Glutamatergic neuron (in vitro differentiated cells): ENCODE measurements around the gene PLEKHA3. TPM values are rescaled to one million over a fixed set of nuclear protein-coding genes. Genes with fewer than 3 reads are reported as not detected.

Source experiments
- DNase-seq: peaks from one replicate; pipeline ENCODE4 v3.0.0; 2022
- H3K27ac Mint-ChIP-seq: one replicate; pipeline ENCODE4 v1.8.0; 2020; ENCODE audit warnings: mild to moderate bottlenecking, mixed read lengths, inconsistent platforms; ENCODE audit not compliant: unreplicated experiment
- H3K27me3 Mint-ChIP-seq: one replicate; pipeline ENCODE4 v1.8.0; 2020; ENCODE audit warnings: mild to moderate bottlenecking, moderate library complexity, mixed read lengths, inconsistent platforms; ENCODE audit not compliant: unreplicated experiment
- H3K36me3 Mint-ChIP-seq: one replicate; pipeline ENCODE4 v1.8.0; 2020; ENCODE audit warnings: mild to moderate bottlenecking, mixed read lengths, inconsistent platforms; ENCODE audit not compliant: unreplicated experiment
- H3K4me1 Mint-ChIP-seq: one replicate; pipeline ENCODE4 v1.8.0; 2020; ENCODE audit warnings: mild to moderate bottlenecking, low read depth, mixed read lengths, inconsistent platforms; ENCODE audit not compliant: unreplicated experiment
- H3K4me3 Mint-ChIP-seq: one replicate; pipeline ENCODE4 v1.8.0; 2020; ENCODE audit warnings: mild to moderate bottlenecking, mixed read lengths, inconsistent platforms; ENCODE audit not compliant: unreplicated experiment
- H3K9me3 Mint-ChIP-seq: one replicate; pipeline ENCODE4 v1.8.0; 2020; ENCODE audit warnings: mild to moderate bottlenecking, moderate library complexity, mixed read lengths, inconsistent platforms; ENCODE audit not compliant: unreplicated experiment
- CTCF ChIP-seq: fragments of 200-600 bp; sonication (generic); IDR thresholded peaks from one replicate; pipeline ENCODE4 v1.5.0; 2021; ENCODE audit not compliant: partially characterized antibody, unreplicated experiment
- total RNA-seq: library from RNA; stranded (reverse); fragmentation: NEBNext Ultra II Directional; extraction: Animal tissue kit (Norgen Biotek cat#: 25700); gene quantifications from one replicate; pipeline ENCODE4 v1.2.1, GENCODE V29; 2021; ENCODE audit not compliant: unreplicated experiment

PLEKHA3 gene
- total RNA-seq, 1 donor from 2014 or later = 26.3 TPM

- Mint-ChIP-seq H3K36me3 (no peaks in the 10 kb centered on the region), H3K27me3 (peaks cover 9% of the 10 kb centered on the region), H3K9me3 (peaks cover under 1% of the 10 kb centered on the region), H3K4me1 (peaks cover 19% of the 10 kb centered on the region), H3K4me3 (no peak overlapping the region), H3K27ac (no peak overlapping the region)
- no peak for TF ChIP-seq CTCF
- no peak for DNase-seq
Measured at GRCh38 chr2:178484245-178485041, 4.2 kb downstream of the PLEKHA3 start.

DNA sequence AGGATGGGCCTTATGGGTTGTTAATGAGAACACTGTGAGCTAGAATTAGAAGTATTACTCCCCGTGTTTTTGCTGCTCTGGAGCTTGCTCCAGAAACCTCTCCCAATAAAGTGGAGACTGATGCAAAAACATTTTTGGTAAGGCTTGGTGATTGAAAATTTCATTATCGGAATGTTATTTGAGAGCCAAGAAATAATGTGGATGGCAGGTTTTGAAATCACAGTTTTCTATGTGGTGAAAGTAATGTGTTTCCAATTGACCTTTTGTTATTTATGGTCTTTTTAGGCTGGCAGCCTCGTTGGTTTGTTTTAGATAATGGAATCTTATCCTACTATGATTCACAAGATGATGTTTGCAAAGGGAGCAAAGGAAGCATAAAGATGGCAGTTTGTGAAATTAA is 5.1 kb downstream of the PLEKHA3 start:
- Mint-ChIP-seq H3K9me3 (no peaks in the 10 kb centered on the region), H3K27me3 (peaks cover 9% of the 10 kb centered on the region), H3K4me3 (no peak overlapping the region), H3K27ac (no peak overlapping the region), H3K4me1 (peaks cover 19% of the 10 kb centered on the region), H3K36me3 (no peaks in the 10 kb centered on the region)
- TF ChIP-seq CTCF = no peak
- DNase-seq = no peak

GRCh38 chr2:178491612-178492011 is 11.4 kb downstream of the PLEKHA3 start:
- H3K27ac Mint-ChIP-seq = no peak overlapping the region
- DNase-seq = no peak
- no peaks in the 10 kb centered on the region for H3K9me3 Mint-ChIP-seq
- no peak overlapping the region for H3K4me3 Mint-ChIP-seq
- no peaks in the 10 kb centered on the region for H3K36me3 Mint-ChIP-seq
- H3K27me3 Mint-ChIP-seq = no peaks in the 10 kb centered on the region
- H3K4me1 Mint-ChIP-seq = no peaks in the 10 kb centered on the region
- TF ChIP-seq CTCF = no peak

- no peak overlapping the region for H3K4me3 Mint-ChIP-seq
- no peaks in the 10 kb centered on the region for H3K36me3 Mint-ChIP-seq
- TF ChIP-seq CTCF = no peak
- no peaks in the 10 kb centered on the region for H3K9me3 Mint-ChIP-seq
- no peak overlapping the region for H3K27ac Mint-ChIP-seq
- no peak for DNase-seq
- H3K27me3 Mint-ChIP-seq = no peaks in the 10 kb centered on the region
- H3K4me1 Mint-ChIP-seq = peaks cover 11% of the 10 kb centered on the region
Measured at GRCh38 chr2:178496049-178496448, 15.8 kb downstream of the PLEKHA3 start.

- no peak overlapping the region for H3K27ac Mint-ChIP-seq
- no peaks in the 10 kb centered on the region for H3K36me3 Mint-ChIP-seq
- peaks cover 11% of the 10 kb centered on the region for H3K4me1 Mint-ChIP-seq
- DNase-seq = no peak
- no peak for TF ChIP-seq CTCF
- H3K9me3 Mint-ChIP-seq = no peaks in the 10 kb centered on the region
- no peaks in the 10 kb centered on the region for H3K27me3 Mint-ChIP-seq
- H3K4me3 Mint-ChIP-seq = peak overlapping the region; percentile 20
Measured at GRCh38 chr2:178498137-178498536, 17.9 kb downstream of the PLEKHA3 start.
